Nucleus accumbens (tissue), 56 donors: ENCODE measurements around the gene RGS6.

ENCODE experiments used
- DNase-seq, 56 donors: peaks; one replicate each; lab custom pipeline; 2025; lab: John Stamatoyannopoulos, UW

The RGS6 gene

DNA sequence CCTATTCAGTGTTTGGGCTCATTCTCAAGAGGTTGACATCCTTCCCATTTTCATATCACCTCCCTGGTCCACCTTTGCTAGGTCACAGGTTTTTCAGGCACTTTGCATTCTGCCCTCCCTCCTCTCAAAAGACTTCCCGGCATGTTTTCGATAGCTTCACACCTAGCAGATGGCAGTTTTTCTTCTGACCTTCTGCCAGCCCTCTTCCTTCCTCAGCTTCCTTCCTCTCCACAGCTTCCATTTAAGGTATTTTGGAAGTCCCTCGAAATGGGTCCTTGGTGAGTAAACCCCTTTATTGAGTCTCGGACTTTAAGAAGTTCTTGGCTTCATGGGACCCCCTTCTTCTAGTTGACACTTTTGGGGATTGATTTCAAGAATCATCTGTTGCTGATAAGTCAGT is 358.0 kb downstream of the RGS6 start:
- DNase-seq = no peak

DNA sequence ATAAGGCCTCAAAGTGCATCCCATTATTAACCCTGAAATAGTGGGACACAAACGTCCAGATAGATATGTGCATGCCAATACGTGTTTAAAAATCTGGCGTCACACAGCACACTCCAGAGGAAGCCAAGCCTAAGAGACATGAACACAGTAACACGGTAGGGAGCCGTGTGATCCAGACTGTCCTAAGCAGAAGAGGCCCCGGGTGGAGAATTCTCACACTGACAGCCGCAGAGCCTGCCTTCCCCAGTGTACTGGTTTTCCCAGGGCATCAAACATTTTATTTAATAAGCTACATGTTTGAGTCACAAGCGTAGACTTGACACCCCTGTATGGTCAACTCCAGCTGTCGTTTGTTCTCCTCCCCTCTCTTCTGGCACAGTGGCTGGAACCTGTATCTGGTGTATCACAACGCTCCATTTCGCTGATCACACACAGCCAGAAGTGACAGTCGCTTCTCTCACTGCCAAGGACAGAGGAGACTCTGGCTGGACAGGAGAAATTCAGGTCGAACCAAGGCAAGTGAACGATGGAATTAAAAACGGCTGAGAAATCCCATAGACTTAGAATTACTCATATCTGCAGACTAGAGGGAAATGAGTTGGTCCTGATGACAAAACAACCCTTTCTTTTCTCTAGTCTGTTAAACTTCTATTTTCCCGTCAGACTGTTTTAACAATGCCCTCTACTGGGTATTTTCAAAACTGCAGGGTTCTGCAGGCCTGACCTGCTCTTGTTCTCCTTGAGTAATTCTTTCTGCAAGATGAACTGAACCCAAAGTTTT is 359.9 kb downstream of the RGS6 start:
- peak in 11 of 56 donors; percentile 0 to 39 (median 6) for DNase-seq

DNA sequence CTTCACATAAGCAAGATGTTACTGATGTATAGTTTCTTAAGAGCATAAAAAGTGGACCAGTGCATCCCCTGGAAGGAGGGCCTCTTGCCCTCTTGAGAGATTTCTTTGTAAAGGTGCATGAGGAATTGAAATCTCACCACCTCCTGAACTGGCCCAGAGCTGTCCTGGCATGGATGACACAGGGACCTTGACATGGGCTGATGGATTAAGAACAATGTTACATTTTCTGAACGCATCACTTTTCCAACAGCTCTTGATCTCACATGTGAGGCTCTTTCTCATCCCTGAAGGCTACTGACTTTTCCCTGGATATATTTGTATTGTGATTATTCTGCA is 360.4 kb downstream of the RGS6 start:
- no peak for DNase-seq

DNA sequence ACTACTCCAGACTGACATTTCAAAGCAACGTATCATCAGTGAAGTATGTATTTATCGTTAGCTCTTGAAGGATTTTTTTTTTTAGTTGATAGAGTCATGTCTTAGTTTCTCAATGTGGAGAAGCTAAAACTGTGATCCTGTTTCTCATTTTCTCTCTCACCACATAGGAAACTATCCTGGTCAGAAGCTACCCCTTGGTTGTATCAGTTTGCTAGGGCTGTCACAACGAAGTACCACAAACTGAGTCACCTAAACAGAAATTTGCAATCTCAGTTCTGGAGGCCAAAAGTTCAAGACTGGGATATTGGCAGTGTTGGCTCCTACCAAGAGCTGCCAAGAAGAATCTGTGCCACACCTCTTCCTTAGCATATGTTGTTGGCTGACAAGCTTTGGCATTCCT is 369.1 kb downstream of the RGS6 start:
- no peak for DNase-seq

DNA sequence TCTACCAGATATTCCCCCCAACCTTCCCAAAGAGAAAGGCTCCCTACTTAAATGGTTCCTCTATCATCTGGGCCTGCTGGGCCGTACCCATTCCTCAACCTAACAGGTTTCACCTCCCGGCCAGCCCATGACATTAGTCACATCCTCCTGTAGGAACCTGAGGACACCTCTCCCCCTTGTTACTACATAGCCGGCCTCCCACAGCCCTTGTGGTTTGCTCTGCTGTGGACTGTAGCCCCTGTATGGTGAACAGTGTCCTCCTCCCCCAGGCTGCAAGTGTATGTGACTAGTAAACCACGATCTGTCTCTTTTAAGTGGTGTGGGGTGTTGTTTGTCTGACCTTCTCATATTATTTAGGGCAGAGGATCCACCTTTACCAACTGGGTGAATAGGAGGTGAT is 371.7 kb downstream of the RGS6 start:
- no peak for DNase-seq

DNA sequence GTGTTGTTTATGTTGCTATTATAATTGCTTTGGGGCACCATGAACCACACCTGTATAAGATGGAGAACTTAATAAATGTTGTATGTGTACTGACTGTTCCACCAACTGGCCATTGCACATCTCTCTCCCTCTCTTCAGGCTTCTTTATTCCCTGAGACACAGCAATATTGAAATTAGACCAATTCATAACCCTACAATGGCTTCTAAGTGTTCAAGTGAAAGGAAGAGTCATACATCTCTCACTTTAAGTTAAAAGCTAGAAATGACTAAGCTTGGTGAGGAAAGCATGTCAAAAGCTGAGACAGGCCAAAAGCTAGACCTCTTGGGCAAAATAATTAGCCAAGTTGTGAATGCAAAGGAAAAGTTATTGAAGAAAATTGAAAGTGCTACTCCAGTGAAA is 373.3 kb downstream of the RGS6 start:
- DNase-seq = no peak

DNA sequence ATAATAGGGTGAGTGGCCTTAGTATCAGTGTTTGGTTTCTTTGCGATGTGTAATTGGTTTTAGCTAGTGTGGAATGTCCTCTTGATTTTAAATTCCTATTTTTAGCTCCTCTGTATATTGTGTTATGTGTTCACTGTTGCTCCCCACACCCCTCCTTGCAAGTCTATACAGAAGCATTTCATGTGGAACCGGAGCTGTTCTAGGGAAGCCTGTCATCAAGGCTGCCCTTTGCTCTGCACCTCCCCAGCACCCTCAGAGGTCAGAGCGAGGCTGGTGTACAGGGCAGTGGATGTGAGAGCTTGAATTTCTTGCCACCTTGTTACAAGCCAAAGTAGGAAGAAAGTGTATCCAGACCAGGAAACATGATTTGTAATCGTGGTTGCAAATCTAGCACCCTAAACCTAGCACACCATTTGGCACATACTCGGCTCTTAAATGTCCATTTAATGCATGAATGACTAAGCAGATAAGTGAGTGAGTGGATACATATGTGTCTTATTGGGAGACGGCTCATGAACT is 376.8 kb downstream of the RGS6 start:
- DNase-seq = no peak

DNA sequence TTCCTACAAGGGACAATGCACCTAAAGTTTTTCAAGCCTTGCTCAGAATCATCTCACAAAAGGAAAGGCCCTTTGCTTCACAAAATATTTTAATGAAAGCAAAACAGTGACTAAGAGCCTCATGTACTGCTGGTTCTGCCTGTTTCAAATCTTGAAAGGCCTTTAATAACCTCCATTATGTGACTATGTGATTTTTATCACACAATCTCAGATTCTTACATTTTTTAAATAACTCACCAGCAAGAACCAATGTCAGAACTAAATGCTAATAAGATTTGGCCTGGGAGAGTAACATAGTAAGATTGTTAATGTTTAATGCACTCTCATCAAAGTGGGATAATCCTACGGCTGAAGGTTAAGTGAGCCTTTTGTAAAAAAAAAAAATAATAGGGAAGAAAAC is 378.9 kb downstream of the RGS6 start:
- DNase-seq = no peak

DNA sequence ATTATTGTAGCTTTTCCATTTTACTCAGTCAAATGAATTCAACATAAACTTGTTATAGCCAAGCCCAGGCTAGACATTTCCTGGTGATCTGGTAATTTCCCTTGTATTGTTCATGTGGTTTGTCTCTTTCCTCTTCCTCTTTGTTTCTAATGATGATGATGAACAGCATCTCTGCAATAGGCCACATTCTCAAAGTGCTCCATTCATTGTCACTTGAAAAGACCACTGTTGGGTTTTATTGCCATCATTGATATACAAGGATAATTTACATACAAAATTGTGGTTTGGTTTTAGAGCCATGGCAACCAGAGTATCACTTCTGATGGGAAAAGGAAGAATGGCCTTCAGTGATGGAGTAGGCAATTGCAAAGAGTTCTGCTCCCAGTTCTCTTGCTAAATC is 379.3 kb downstream of the RGS6 start:
- DNase-seq = no peak

DNA sequence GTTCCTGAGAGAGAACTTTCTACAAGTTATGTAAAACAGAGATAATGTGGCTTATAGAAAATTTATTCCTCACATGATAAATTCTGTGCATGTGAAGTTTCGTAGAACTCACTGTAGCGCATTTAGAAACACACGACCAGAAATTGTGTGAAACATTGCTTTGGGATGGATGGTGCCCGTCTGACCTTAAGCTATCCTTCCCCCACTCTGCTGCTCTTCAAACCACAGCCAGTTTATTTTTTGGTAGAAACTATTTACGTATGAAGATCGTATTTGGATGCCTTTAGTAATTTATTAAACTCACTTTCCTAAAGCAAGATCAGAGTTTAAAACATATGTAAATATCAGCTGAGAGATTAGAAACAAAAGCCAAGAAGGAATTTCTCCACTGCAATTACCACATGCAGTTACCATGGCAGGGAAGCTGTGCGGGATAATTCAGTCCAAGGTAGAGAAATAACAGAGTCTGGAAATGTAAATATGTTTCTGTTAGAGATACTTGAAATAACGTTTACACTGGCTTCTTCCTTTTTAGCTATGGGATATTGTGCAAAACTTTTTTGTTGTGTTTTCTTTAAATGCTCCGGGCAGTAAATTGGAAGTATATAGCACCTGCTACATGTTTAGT is 382.7 kb downstream of the RGS6 start:
- DNase-seq = no peak

DNA sequence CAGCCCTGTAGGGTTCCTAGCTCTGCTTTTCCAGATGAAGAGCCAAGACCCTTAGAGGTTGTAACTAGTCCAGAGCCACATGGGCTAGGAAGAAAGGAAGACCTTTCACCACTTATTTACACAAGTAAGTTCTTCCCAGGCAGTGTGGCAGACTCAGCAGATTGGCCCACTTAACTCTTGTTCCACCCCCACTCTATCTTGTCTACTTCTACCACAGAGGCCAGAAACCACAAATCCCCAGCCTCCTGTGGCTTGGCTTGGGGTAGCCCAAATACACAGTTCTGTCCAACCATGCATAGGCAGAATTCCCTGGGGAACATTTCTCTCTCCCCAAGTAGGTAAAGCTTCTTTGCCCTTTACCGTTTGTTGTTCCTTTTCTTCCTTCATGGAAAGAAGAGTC is 383.5 kb downstream of the RGS6 start:
- no peak for DNase-seq

DNA sequence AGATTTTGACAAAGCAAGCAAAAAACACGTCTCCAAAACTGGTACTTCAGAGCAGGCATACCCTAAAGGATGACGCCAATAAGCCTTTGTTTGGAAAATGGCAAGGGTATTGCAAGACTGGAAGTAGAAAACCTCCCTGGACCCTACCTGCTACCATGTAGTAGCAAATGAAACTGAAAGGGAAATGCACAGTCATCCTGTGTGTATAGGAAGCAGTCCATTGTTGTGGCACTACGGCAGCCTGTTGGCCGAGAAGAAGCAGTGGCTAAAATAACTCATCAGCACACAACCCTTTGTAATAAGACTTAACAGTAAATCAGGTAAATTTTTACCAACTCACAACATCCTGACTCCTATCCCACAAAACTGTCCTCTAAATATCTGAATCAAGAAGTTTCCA is 386.4 kb downstream of the RGS6 start:
- DNase-seq = no peak

DNA sequence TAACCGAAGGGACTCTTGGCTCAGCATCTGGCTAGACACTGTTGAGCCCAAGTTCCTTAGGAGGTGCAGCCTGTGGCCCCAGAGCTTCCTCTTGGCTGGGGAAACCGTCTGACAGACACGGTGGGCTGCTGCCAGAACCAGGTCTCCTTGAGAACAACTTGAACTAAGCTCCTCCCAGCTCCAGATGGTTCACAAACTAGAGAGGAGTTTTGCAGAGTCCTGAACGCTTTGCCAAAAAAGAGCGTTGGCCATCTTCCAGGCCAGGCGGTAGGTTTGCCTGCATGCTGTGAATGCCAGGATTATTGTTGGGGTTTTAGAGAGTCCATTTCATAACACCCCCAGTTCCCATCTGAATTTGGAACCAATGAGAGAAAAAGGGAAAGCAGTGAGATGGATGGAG is 399.8 kb downstream of the RGS6 start:
- DNase-seq = peak in 5 of 56 donors; percentile 1 to 24 (median 4)

DNA sequence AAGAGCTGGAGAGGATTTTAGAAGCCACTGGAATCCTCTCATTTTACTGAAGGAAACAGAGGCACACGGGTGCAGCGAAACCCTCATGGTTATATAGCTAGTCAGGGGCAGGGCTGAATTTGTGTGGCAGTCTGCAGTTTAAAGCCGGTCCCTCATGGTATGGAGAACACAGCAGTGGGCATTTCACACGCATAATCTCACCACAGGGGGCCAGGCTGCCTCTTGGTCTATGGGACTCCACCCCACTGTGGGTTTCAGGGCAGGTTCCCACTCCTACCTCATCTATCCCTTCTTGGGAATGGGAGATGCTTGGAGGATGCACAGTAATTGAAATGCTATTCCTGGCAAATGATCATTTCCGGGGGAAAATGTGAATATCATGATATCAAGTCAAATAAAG is 400.6 kb downstream of the RGS6 start:
- no peak for DNase-seq

DNA sequence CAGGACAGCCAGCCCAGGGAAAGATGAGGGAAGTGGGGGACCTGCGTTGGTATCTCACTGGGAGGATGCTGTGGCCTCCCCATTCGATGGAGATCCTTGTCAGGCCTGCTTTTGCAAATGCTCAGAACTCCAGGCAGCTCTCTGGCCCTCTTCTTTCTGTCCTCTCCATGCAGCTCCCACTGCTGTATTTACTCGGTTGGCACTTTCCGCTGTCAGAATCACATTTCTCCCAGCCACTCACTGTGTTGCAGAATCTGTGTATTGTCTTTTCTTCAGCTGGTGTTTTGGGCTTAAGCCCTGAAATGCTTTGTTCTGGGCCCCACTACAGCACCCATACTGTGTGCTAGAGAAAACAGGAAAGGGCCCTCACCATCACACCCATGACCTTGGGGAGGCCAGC is 401.1 kb downstream of the RGS6 start:
- no peak for DNase-seq

DNA sequence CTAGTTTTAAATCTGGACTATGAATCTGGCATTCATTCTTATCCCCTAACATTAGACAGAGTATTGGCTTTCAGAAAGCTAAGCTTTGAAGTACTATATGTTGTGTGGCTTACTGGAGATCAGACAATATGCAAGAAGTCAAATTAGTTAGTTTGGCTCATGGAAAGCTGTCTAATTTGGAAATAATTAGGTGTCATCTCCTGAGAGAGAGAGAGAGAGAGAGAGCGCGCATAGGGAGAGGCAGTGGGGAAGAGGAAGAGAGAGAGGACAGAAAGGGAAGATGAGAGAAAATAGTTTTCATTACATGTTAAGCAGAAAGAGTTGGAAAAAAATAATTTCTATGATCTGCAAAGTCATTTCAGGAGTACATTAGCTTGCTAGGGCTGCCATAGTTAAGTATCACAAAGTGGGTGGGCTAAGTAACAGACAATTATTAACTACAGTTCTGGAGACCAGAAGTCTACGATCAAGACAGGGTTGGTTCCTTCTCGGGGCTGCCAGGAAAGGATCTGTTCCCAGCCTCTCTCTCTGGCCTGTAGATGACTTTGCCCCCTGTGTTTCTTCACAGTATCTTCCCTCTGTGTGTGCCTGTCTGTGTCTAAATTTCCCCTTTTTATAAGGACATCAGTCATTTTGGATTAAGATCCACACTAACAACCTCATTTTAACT is 404.2 kb downstream of the RGS6 start:
- DNase-seq = no peak

DNA sequence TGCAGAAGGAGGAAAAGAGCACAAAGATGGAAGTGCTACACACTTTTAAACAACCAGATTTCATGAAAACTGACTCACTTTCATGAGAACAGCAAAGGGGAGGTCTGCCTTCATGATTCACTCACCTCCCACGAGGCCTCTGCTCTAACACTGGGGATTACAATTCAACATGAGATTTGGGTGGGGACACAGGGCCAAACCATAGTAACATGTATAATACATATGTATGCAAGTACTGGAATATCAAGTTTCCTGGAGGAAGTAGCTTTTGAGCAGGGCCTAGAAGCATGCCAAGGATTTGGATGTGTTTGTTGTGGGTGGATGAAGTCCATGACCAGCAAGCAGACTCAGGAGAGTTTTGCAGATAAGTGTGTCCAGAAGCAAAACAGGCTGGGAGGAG is 409.0 kb downstream of the RGS6 start:
- no peak for DNase-seq

DNA sequence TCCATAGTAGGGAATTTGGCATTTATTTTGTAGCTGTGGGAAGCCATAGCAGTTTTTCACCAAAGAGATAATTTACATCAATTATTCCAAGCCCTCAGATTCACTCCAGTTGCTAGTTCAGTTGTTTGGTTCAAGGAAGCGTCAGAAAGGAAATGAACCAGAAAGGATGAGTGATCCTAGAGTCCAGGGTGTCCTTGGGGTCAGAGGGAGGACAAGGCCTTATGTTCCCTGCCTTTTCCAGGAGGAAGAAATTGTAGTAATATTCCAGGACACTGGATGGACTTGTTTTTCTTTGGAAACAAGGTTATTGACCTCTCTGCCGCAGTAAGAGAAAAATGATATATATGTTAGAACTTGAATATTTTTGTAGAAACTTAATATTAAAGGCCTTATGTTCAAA is 409.5 kb downstream of the RGS6 start:
- no peak for DNase-seq

DNA sequence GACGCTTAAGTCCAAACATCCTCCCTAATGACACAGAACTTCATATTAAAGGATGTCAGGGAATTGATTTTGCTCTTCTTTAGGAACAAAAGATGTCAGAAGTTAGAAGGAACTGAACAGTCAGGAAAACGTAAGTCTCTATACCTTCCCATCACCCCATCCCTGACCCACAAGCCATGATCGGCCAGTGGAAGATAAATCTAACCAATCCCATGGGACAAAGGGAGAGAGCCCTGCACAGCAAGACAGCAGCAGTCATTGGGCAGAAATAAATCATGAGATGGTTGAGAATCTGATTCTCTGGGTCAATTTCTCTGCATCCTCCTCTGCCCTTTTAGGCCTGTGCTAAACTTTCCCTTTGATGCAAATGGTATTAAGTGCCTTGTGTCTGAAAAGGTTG is 414.9 kb downstream of the RGS6 start:
- no peak for DNase-seq

DNA sequence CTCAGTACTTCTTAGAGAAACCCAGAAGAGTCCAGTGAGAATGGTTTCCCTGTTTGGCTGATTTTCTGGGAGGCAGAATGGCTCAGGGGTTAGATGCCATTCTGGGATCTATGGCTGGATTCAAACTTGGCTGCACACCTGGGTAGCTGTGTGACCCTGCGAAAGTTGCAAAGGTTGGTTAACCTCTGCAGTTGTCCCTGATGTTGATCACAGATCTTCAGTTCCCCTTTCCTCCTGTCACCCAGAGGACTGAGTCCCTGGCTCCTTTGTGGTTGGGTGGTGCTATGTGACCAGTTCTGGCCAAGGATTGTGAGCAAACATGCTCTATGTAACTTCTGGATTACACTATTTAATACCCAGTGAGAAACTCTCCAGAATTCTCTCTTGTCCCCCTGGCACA is 418.0 kb downstream of the RGS6 start:
- no peak for DNase-seq

DNA sequence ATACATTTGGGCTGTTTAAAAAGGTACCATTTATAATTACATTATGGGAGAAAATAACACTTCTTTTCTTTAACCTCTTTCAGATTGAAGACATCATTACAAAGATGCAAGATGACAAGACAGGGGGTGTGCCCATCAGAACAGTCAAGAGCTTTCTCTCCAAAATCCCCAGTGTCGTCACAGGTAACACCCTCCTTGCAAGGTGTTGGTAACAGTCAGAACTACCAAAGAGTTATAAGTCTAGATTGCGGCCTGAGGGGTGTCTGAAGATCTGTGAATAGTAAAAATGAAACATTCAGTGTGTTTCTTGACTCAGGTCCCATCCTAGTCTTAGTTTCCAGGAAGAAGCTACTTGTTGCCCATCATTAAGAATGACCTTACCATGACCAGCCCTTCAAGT is 419.8 kb downstream of the RGS6 start:
- no peak for DNase-seq

DNA sequence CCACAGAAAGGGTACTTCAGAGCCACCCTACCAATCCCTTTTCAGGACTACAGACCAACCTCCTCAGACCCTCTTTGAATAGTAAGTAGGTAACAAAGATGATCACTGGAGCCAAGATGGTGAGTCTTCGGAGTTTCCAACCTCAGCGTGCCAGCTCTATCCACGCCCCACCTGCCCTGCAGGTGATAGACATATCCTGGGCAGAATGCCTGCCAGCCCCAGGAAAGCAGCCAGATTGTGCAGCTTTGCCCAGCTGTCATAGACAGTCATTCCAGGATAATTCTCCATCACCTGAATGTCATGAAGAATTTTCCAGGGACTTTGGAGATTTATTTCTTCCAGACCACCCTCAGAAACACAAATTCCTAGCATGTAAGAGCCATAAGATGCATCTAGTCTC is 434.4 kb downstream of the RGS6 start:
- no peak for DNase-seq
